H1 (cell line): Measurements from ENCODE around the gene HTR1D. TPM values are rescaled to one million over a fixed set of nuclear protein-coding genes. Genes with fewer than 3 reads are reported as not detected.
"Not testable (repeated sequence)": the region's sequence is repeated elsewhere in the genome, so short reads cannot be mapped to it uniquely, and the experiment has no call there.

Experiments used
- CTCF ChIA-PET: fragments of 300-600 bp; sonication (Branson Sonifier 250); formaldehyde crosslinking; loops from one replicate; lab custom pipeline; 2021; ENCODE audit not compliant: partially characterized antibody; lab: Charles Lee
- POLR2A ChIA-PET: fragments of 300-600 bp; sonication (Branson Sonifier 250); formaldehyde crosslinking; loops from one replicate; lab custom pipeline; 2021; ENCODE audit warnings: inconsistent platforms; ENCODE audit not compliant: partially characterized antibody; lab: Charles Lee
- DNase-seq, 2 experiments: peaks; one replicate each; pipeline versions ENCODE4 v3.0.0 to v3.0.0-alpha.2; 2010 to 2022; ENCODE audit warnings: low spot score in 2 of 2, low read depth in 1 of 2, mixed read lengths in 1 of 2
- FAIRE-seq: peaks from 2 replicates; lab custom pipeline; 2011; peaks lifted over from hg19 to GRCh38; lab: Jason Lieb, UNC
- H2AFZ ChIP-seq: 2 replicates; pipeline ENCODE4 v1.8.1; 2012; ENCODE audit warnings: low read length, inconsistent platforms
- H2AK5ac ChIP-seq: 2 replicates; pipeline ENCODE4 v1.6.1; 2013; ENCODE audit warnings: low read depth, low read length
- H2BK120ac ChIP-seq: replicated peaks from 2 replicates; pipeline ENCODE3; 2013; ENCODE audit warnings: low read depth, low read length, inconsistent platforms
- H2BK12ac ChIP-seq: 2 replicates; pipeline ENCODE4 v1.6.1; 2013; ENCODE audit warnings: low read depth, low read length
- H2BK15ac ChIP-seq: 2 replicates; pipeline ENCODE4 v1.6.1; 2013; ENCODE audit warnings: low read length
- H2BK20ac ChIP-seq: 2 replicates; pipeline ENCODE4 v1.6.1; 2013; ENCODE audit warnings: low read length
- H2BK5ac ChIP-seq: 2 replicates; pipeline ENCODE4 v1.6.1; 2013; ENCODE audit warnings: low read depth, low read length
- H3K14ac ChIP-seq: 2 replicates; pipeline ENCODE4 v1.6.1; 2013; ENCODE audit warnings: inconsistent platforms; ENCODE audit not compliant: insufficient read length
- H3K18ac ChIP-seq: 2 replicates; pipeline ENCODE4 v1.6.1; 2013; ENCODE audit warnings: low read length; ENCODE audit errors: extremely low read depth
- H3K23ac ChIP-seq: 2 replicates; pipeline ENCODE4 v1.6.1; 2013; ENCODE audit warnings: inconsistent platforms; ENCODE audit not compliant: insufficient read length
- H3K23me2 ChIP-seq: 2 replicates; pipeline ENCODE4 v1.6.1; 2013; ENCODE audit warnings: low read depth, low read length
- H3K27ac ChIP-seq: 2 replicates; pipeline ENCODE4 v1.6.1; 2011; ENCODE audit warnings: low read depth, low read length, inconsistent platforms
- H3K27me3 ChIP-seq, 4 experiments: replicated peaks in 1 of 4; 1 replicate in 1 of 4; 2 replicates in 3 of 4; pipeline versions ENCODE4 v1.6.1 to v1.8.1; 2011 to 2013; ENCODE audit warnings: low read length in 3 of 4, mild to moderate bottlenecking in 3 of 4, inconsistent platforms in 2 of 4, mixed read lengths in 2 of 4, moderate library complexity in 1 of 4; ENCODE audit not compliant: control insufficient read depth in 3 of 4, insufficient read depth in 3 of 4; ENCODE audit errors: extremely low read depth in 1 of 4
- H3K36me3 ChIP-seq, 4 experiments: 2 replicates each; pipeline versions ENCODE4 v1.6.1 to v1.8.1; 2011 to 2013; ENCODE audit warnings: mild to moderate bottlenecking in 4 of 4, low read length in 3 of 4, moderate library complexity in 2 of 4, control low read depth in 1 of 4, inconsistent platforms in 1 of 4; ENCODE audit not compliant: insufficient read depth in 4 of 4, control insufficient read depth in 2 of 4
- H3K4ac ChIP-seq: replicated peaks from 2 replicates; pipeline ENCODE3; 2013; ENCODE audit warnings: low read length, low read depth, mixed read lengths, inconsistent platforms; ENCODE audit not compliant: insufficient read length
- H3K4me1 ChIP-seq, 4 experiments: replicated peaks in 1 of 4; 1 replicate in 1 of 4; 2 replicates in 3 of 4; pipeline versions ENCODE4 v1.6.1 to v1.8.1; 2011 to 2013; ENCODE audit warnings: low read length in 3 of 4, inconsistent platforms in 2 of 4, mixed read lengths in 1 of 4; ENCODE audit not compliant: insufficient read depth in 4 of 4, control insufficient read depth in 3 of 4
- H3K4me2 ChIP-seq, 2 experiments: 2 replicates each; pipeline versions ENCODE4 v1.6.1 to v1.8.1; 2011 to 2013; ENCODE audit warnings: low read depth in 2 of 2, low read length in 2 of 2, control low read depth in 1 of 2, inconsistent platforms in 1 of 2, mild to moderate bottlenecking in 1 of 2; ENCODE audit not compliant: insufficient read depth in 1 of 2
- H3K4me3 ChIP-seq, 4 experiments: fragments of 200-600, 300-600 bp in 1 of 4; sonication (generic), shearing (Covaris generic), sonication (Bioruptor Twin) in 1 of 4; 2 replicates each; pipeline versions ENCODE4 v1.5.1 to v1.8.1; 2011 to 2016; ENCODE audit warnings: low read length in 4 of 4, low read depth in 3 of 4, control low read depth in 2 of 4, inconsistent platforms in 2 of 4, mild to moderate bottlenecking in 2 of 4, mixed read lengths in 1 of 4, moderate library complexity in 1 of 4; ENCODE audit not compliant: insufficient read depth in 2 of 4; ENCODE audit errors: extremely low read depth in 1 of 4
- H3K56ac ChIP-seq: replicated peaks from 2 replicates; pipeline ENCODE3; 2013; ENCODE audit warnings: low read depth, mild to moderate bottlenecking, mixed read lengths, low read length, inconsistent platforms; ENCODE audit not compliant: insufficient read length
- H3K79me1 ChIP-seq: 2 replicates; pipeline ENCODE4 v1.6.1; 2013; ENCODE audit warnings: low read depth, low read length, control low read depth
- H3K79me2 ChIP-seq, 2 experiments: 2 replicates each; pipeline versions ENCODE4 v1.6.1 to v1.8.1; 2012 to 2013; ENCODE audit warnings: low read length in 2 of 2, mild to moderate bottlenecking in 2 of 2, inconsistent platforms in 1 of 2; ENCODE audit not compliant: insufficient read depth in 2 of 2, control insufficient read depth in 1 of 2
- H3K9ac ChIP-seq, 4 experiments: replicated peaks in 1 of 4; 1 replicate in 1 of 4; 2 replicates in 3 of 4; pipeline versions ENCODE4 v1.6.1 to v1.8.1; 2011 to 2013; ENCODE audit warnings: low read depth in 3 of 4, low read length in 3 of 4, control low read depth in 2 of 4, mild to moderate bottlenecking in 2 of 4, moderate library complexity in 2 of 4, inconsistent platforms in 1 of 4; ENCODE audit errors: extremely low read depth in 1 of 4
- H3K9me3 ChIP-seq, 2 experiments: 2 replicates each; pipeline versions ENCODE4 v1.6.1 to v1.8.1; 2012 to 2013; ENCODE audit warnings: mild to moderate bottlenecking in 2 of 2, moderate library complexity in 2 of 2, control low read depth in 1 of 2, inconsistent platforms in 1 of 2, low read depth in 1 of 2, low read length in 1 of 2, mixed read lengths in 1 of 2; ENCODE audit not compliant: insufficient read depth in 2 of 2
- H4K20me1 ChIP-seq, 2 experiments: replicated peaks in 1 of 2; 2 replicates each; pipeline versions ENCODE3 to v1.8.1; 2011 to 2013; ENCODE audit warnings: inconsistent platforms in 2 of 2, low read length in 2 of 2, mild to moderate bottlenecking in 1 of 2; ENCODE audit not compliant: insufficient read depth in 2 of 2, control insufficient read depth in 1 of 2
- H4K5ac ChIP-seq: 2 replicates; pipeline ENCODE4 v1.6.1; 2013; ENCODE audit warnings: low read length, low read depth, mixed read lengths, inconsistent platforms; ENCODE audit not compliant: insufficient read length
- H4K8ac ChIP-seq: 2 replicates; pipeline ENCODE4 v1.8.0; 2013; ENCODE audit warnings: mild to moderate bottlenecking, moderate library complexity, low read length, inconsistent platforms; ENCODE audit not compliant: insufficient read depth; ENCODE audit errors: extremely low read depth
- H4K91ac ChIP-seq: replicated peaks from 2 replicates; pipeline ENCODE3; 2013; ENCODE audit warnings: low read length, mixed read lengths, inconsistent platforms; ENCODE audit not compliant: insufficient read length
- WGBS, 2 experiments: shearing (Covaris generic) in 1 of 2; methylation state at CpG; one replicate each; pipeline versions ENCODE4 v1.1.6 to v1.1.7; 2013 to 2015; ENCODE audit warnings: low lambda C conversion rate in 2 of 2, mixed read lengths in 2 of 2, inconsistent platforms in 1 of 2, low coverage in 1 of 2, missing lambda C conversion rate in 1 of 2; ENCODE audit not compliant: insufficient replicate concordance in 2 of 2, insufficient coverage in 1 of 2, insufficient read length in 1 of 2; ENCODE audit errors: extremely low coverage in 1 of 2, missing lambda C conversion rate in 1 of 2; 5-methylcytosine and 5-hydroxymethylcytosine counted together
- polyA plus RNA-seq, 7 experiments: library from polyadenylated mRNA; depleted of rRNA in 3 of 7; stranded (reverse) in 5 of 7; unstranded in 2 of 7; fragments of >200 nt in 5 of 7; fragments of 200-250 nt in 2 of 7; gene quantifications; 1 replicate in 5 of 7; 2 replicates in 1 of 7; 4 replicates in 1 of 7; pipeline versions ENCODE4 v1.2.1 to v1.2.3, GENCODE V29; 2011 to 2013; ENCODE audit warnings: missing spikeins in 2 of 7, mixed read lengths in 2 of 7
- total RNA-seq: library from RNA; stranded (reverse); fragmentation: NEBNext Ultra II Directional; extraction: Animal tissue kit (Norgen Biotek cat#: 25700); gene quantifications from 2 replicates; pipeline ENCODE4 v1.2.1, GENCODE V29; 2021

Gene HTR1D
- total and polyA plus RNA-seq, 2 of the 8 experiments (the other 6 are each of a cell fraction or from before 2014, with no cell fraction given): 8.8 to 11.5 TPM

DNA sequence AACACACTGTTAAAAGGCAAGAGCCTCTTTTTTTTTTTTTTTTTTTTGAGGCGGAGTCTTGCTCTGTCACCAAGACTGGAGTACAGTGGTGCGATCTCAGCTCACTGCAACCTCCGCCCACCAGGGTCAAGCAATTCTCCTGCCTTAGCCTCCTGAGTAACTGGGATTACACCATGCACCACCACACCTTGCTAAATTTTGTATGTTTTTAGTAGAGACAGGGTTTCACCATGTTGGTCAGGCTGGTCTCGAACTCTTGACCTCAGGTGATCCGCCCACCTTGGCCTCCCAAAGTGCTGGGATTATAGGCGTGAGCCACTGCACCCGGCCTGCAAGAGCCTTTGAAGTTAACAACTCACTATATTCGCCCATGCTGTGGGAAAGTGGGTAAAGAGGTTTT is 9.6 kb downstream of the HTR1D start:
- FAIRE-seq, H3K4me1 ChIP-seq, H4K91ac ChIP-seq, H4K5ac ChIP-seq, H3K9ac ChIP-seq, H3K4ac ChIP-seq, DNase-seq, H3K4me3 ChIP-seq, H3K56ac ChIP-seq, H3K79me1 ChIP-seq, H2AFZ ChIP-seq, H2BK5ac ChIP-seq, H3K23me2 ChIP-seq, H2BK120ac ChIP-seq, H3K79me2 ChIP-seq, H2BK20ac ChIP-seq, H4K8ac ChIP-seq, H2BK12ac ChIP-seq, H3K18ac ChIP-seq, H3K27me3 ChIP-seq, H3K4me2 ChIP-seq, H3K36me3 ChIP-seq, H2BK15ac ChIP-seq, H4K20me1 ChIP-seq, H3K27ac ChIP-seq, H3K14ac ChIP-seq, H3K9me3 ChIP-seq, H2AK5ac ChIP-seq, H3K23ac ChIP-seq: not testable (repeated sequence)
- ChIA-PET CTCF (interaction anchor here (0.7 to 1.3 kb wide), 3 partner anchors 8 to 44 kb away, joined by 4 to 7 read pairs (median 5); no protein-coding TSS in a partner anchor), POLR2A (interaction anchor here (0.6 to 0.8 kb wide), 2 partner anchors 23 to 119 kb away, joined by 3 read pairs; no protein-coding TSS in a partner anchor)
- WGBS, 2 experiments: 88% methylated on average over 7 of the region's 8 CpGs; no CpG with 5 or more reads in 1 of the 2 experiments
